WTC11 (cell line): Measurements from ENCODE around the gene IL17RC. TPM values are rescaled to one million over a fixed set of nuclear protein-coding genes. Genes with fewer than 3 reads are reported as not detected.
A peak's percentile ranks its signal among the peaks of the same experiment; 100 is the strongest.

Experiments
- CREB1 ChIP-seq: sonication (generic); formaldehyde crosslinking; IDR thresholded peaks from 2 replicates; pipeline ENCODE4 v1.8.0; 2023; ENCODE audit warnings: mild to moderate bottlenecking, missing genetic modification reagents
- ETV6 ChIP-seq: sonication (generic); formaldehyde crosslinking; IDR thresholded peaks from 2 replicates; pipeline ENCODE4 v1.8.1; 2022; ENCODE audit warnings: mild to moderate bottlenecking, missing genetic modification reagents
- FOXP1 ChIP-seq: sonication (generic); formaldehyde crosslinking; IDR thresholded peaks from 2 replicates; pipeline ENCODE4 v1.8.0; 2022; ENCODE audit warnings: missing genetic modification reagents, mild to moderate bottlenecking, moderate library complexity, borderline replicate concordance
- HMGA2 ChIP-seq: fragments of 250-450 bp; sonication (Bioruptor Pico); IDR thresholded peaks from 2 replicates; pipeline ENCODE4 v1.4.0; 2021; ENCODE audit warnings: mild to moderate bottlenecking, moderate library complexity
- JUN ChIP-seq: sonication (generic); formaldehyde crosslinking; IDR thresholded peaks from 2 replicates; pipeline ENCODE4 v1.8.0; 2023; ENCODE audit warnings: mild to moderate bottlenecking, missing genetic modification reagents
- KAT7 ChIP-seq: sonication (generic); formaldehyde crosslinking; IDR thresholded peaks from 2 replicates; pipeline ENCODE4 v1.8.1; 2023; ENCODE audit warnings: missing genetic modification reagents, mild to moderate bottlenecking, borderline replicate concordance
- MXD4 ChIP-seq: fragments of 250-450 bp; sonication (Bioruptor Pico); IDR thresholded peaks from 2 replicates; pipeline ENCODE4 v1.8.0; 2021; ENCODE audit warnings: mild to moderate bottlenecking, moderate library complexity, borderline replicate concordance
- NR3C1 ChIP-seq: sonication (generic); formaldehyde crosslinking; conservative IDR thresholded peaks from 2 replicates; pipeline ENCODE4 v1.8.1; 2023; ENCODE audit warnings: low read depth, mild to moderate bottlenecking, missing genetic modification reagents
- RELA ChIP-seq: sonication (generic); formaldehyde crosslinking; IDR thresholded peaks from 2 replicates; pipeline ENCODE4 v1.8.1; 2022; ENCODE audit warnings: missing genetic modification reagents, mild to moderate bottlenecking, borderline replicate concordance
- RORB ChIP-seq: fragments of 250-450 bp; sonication (Bioruptor Pico); IDR thresholded peaks from 2 replicates; pipeline ENCODE4 v1.9.0; 2021; ENCODE audit warnings: mild to moderate bottlenecking
- SP1 ChIP-seq: sonication (generic); formaldehyde crosslinking; conservative IDR thresholded peaks from 2 replicates; pipeline ENCODE4 v1.8.1; 2022; ENCODE audit warnings: missing genetic modification reagents
- TEAD1 ChIP-seq: sonication (generic); formaldehyde crosslinking; IDR thresholded peaks from 2 replicates; pipeline ENCODE4 v1.8.0; 2022; ENCODE audit warnings: mild to moderate bottlenecking, missing genetic modification reagents
- ZBTB21 ChIP-seq: sonication (generic); formaldehyde crosslinking; IDR thresholded peaks from 2 replicates; pipeline ENCODE4 v1.8.1; 2023; ENCODE audit warnings: mild to moderate bottlenecking, missing genetic modification reagents, borderline replicate concordance
- ZNF423 ChIP-seq: fragments of 250-450 bp; sonication (Bioruptor Pico); IDR thresholded peaks from 2 replicates; pipeline ENCODE4 v2.1.2; 2022; ENCODE audit warnings: mild to moderate bottlenecking, moderate library complexity
- ZNF671 ChIP-seq: fragments of 250-450 bp; sonication (Bioruptor Pico); IDR thresholded peaks from 2 replicates; pipeline ENCODE4 v1.8.0; 2021; ENCODE audit warnings: mild to moderate bottlenecking
- total RNA-seq: library from RNA; stranded (reverse); gene quantifications from 3 replicates; pipeline ENCODE4 v1.2.3, GENCODE V29; 2021
- TF ChIP-seq, protein P1 (sequence below): fragments of 250-450 bp; sonication (Bioruptor Pico); conservative IDR thresholded peaks from 2 replicates; pipeline ENCODE4 v1.9.0; 2021; ENCODE audit warnings: mild to moderate bottlenecking
- TF ChIP-seq, protein P2 (sequence below): fragments of 250-450 bp; sonication (Bioruptor Pico); IDR thresholded peaks from 2 replicates; pipeline ENCODE4 v1.9.0; 2021; ENCODE audit warnings: mild to moderate bottlenecking
- TF ChIP-seq, protein P3 (sequence below): sonication (generic); formaldehyde crosslinking; IDR thresholded peaks from 2 replicates; pipeline ENCODE4 v1.8.1; 2023; ENCODE audit warnings: mild to moderate bottlenecking, missing genetic modification reagents, moderate library complexity
- TF ChIP-seq, protein P4 (sequence below): sonication (generic); formaldehyde crosslinking; conservative IDR thresholded peaks from 2 replicates; pipeline ENCODE4 v1.8.1; 2023; ENCODE audit warnings: mild to moderate bottlenecking, low read depth, missing genetic modification reagents, moderate library complexity
- TF ChIP-seq, protein P5 (sequence below): sonication (generic); formaldehyde crosslinking; IDR thresholded peaks from 2 replicates; pipeline ENCODE4 v1.8.0; 2022; ENCODE audit warnings: mild to moderate bottlenecking, missing genetic modification reagents
- TF ChIP-seq, protein P6 (sequence below): sonication (generic); formaldehyde crosslinking; IDR thresholded peaks from 2 replicates; pipeline ENCODE4 v1.8.1; 2022; ENCODE audit warnings: mild to moderate bottlenecking, missing genetic modification reagents, moderate library complexity, borderline replicate concordance
- TF ChIP-seq, protein P7 (sequence below): fragments of 250-450 bp; sonication (Bioruptor Pico); IDR thresholded peaks from 2 replicates; pipeline ENCODE4 v1.8.0; 2021; ENCODE audit warnings: mild to moderate bottlenecking
- TF ChIP-seq, protein P8 (sequence below): sonication (generic); formaldehyde crosslinking; IDR thresholded peaks from 2 replicates; pipeline ENCODE4 v1.8.1; 2023; ENCODE audit warnings: mild to moderate bottlenecking, missing genetic modification reagents, moderate library complexity
- TF ChIP-seq, protein P9 (sequence below): sonication (generic); formaldehyde crosslinking; IDR thresholded peaks from 2 replicates; pipeline ENCODE4 v1.8.1; 2023; ENCODE audit warnings: mild to moderate bottlenecking, missing genetic modification reagents

The IL17RC gene
- total RNA-seq, 1 experiment from 2014 or later = 10.1 TPM

DNA sequence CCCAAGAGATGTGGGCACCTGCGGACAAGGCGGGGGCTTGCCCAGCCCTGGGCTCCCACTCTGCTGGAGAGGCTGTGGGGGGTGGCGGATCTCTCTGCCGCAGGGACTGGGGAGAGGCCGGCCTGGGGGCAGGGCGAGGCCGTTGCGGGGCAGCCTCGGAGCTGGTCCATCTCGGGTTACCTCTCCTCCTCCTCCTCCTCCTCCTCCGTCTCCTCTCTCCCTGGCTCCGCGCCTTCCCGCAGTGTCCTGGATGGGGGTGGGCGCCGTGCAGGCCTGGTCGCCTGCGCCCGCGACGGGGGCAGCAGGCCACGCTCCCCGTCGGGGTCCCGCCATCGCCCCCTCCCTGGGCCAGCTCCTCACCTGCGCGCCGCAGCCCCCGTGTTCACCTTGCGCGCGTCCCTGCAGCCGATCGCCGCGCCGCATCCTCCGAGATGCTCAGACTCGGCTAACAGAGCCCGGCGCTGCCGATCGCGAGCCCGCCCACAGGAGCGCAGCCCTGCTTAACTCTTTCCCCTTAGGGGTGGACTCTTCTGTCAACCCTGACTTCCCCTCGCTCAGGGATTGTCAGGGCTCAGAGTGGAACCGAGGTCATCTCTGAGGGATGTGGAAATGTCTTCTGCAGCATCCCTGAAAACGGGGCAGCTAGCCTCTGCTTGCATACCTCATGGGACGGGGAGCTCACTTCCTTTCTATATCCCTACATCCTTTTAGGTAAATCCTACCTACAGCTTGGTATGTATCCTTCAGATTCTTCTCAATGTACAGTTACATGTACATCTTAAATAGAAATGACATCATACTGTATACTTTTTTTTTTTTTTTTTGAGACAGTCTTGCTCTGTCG, 35.3 kb downstream of the IL17RC start, which contains the start of gene PRRT3 (continued):
- TF ChIP-seq, protein P1, sequence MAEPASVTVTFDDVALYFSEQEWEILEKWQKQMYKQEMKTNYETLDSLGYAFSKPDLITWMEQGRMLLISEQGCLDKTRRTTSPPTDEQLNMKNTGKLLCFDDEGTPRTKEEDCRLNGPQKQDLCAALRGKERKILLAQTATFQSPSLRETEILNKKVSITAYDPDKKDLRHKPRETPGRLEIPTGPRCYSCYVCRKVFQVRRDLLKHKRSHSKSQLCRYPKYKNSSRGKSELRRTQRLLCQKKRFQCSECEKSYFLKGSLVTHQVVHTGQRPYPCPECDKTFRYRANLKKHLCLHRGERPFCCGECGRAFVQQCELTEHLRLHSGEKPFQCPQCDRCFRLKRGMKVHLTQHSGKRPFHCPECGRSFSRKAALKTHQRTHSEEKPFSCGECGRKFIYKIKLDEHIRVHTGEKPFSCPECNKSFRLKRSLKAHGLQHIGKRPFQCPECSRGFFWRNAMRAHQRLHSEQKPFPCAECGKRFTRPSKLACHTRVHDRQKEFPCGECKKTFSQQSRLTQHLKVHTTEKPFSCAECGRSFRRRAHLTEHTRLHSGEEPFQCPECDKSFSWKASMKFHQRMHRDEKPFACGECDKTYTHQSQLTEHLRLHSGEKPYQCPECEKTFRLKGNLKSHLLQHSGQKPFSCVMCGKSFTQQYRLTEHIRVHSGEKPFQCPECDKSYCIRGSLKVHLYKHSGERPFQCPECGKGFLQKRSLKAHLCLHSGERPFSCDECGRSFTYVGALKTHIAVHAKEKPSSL (CRISPR knock-in tag) = no peak
- TF ChIP-seq ZBTB21 (CRISPR knock-in tag) (no peak), NR3C1 (CRISPR knock-in tag) (no peak), SP1 (CRISPR knock-in tag) (peak; percentile 72), JUN (CRISPR knock-in tag) (0 out of 2 replicates have a peak, but pooled peaks have one; percentile 63), FOXP1 (CRISPR knock-in tag) (peak; percentile 91), ETV6 (CRISPR knock-in tag) (no peak; the same call in 1 of the 2 replicates), HMGA2 (CRISPR knock-in tag) (no peak), ZNF671 (no peak), RORB (CRISPR knock-in tag) (no peak), MXD4 (CRISPR knock-in tag) (no peak), KAT7 (CRISPR knock-in tag) (0 out of 2 replicates have a peak, but pooled peaks have one; percentile 66), CREB1 (CRISPR knock-in tag) (no peak; the same call in 1 of the 2 replicates), TEAD1 (peak; percentile 83), RELA (CRISPR knock-in tag) (peak; percentile 62; the same call in 1 of the 2 replicates), ZNF423 (0 out of 2 replicates have a peak, but pooled peaks have one; percentile 7)
- TF ChIP-seq, protein P2, sequence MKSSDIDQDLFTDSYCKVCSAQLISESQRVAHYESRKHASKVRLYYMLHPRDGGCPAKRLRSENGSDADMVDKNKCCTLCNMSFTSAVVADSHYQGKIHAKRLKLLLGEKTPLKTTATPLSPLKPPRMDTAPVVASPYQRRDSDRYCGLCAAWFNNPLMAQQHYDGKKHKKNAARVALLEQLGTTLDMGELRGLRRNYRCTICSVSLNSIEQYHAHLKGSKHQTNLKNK (CRISPR knock-in tag) = no peak
- TF ChIP-seq, protein P3, sequence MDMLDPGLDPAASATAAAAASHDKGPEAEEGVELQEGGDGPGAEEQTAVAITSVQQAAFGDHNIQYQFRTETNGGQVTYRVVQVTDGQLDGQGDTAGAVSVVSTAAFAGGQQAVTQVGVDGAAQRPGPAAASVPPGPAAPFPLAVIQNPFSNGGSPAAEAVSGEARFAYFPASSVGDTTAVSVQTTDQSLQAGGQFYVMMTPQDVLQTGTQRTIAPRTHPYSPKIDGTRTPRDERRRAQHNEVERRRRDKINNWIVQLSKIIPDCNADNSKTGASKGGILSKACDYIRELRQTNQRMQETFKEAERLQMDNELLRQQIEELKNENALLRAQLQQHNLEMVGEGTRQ (CRISPR knock-in tag) = no peak; the same call in 1 of the 2 replicates
- TF ChIP-seq, protein P4, sequence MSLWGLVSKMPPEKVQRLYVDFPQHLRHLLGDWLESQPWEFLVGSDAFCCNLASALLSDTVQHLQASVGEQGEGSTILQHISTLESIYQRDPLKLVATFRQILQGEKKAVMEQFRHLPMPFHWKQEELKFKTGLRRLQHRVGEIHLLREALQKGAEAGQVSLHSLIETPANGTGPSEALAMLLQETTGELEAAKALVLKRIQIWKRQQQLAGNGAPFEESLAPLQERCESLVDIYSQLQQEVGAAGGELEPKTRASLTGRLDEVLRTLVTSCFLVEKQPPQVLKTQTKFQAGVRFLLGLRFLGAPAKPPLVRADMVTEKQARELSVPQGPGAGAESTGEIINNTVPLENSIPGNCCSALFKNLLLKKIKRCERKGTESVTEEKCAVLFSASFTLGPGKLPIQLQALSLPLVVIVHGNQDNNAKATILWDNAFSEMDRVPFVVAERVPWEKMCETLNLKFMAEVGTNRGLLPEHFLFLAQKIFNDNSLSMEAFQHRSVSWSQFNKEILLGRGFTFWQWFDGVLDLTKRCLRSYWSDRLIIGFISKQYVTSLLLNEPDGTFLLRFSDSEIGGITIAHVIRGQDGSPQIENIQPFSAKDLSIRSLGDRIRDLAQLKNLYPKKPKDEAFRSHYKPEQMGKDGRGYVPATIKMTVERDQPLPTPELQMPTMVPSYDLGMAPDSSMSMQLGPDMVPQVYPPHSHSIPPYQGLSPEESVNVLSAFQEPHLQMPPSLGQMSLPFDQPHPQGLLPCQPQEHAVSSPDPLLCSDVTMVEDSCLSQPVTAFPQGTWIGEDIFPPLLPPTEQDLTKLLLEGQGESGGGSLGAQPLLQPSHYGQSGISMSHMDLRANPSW (CRISPR knock-in tag) = no peak
- TF ChIP-seq, protein P5, sequence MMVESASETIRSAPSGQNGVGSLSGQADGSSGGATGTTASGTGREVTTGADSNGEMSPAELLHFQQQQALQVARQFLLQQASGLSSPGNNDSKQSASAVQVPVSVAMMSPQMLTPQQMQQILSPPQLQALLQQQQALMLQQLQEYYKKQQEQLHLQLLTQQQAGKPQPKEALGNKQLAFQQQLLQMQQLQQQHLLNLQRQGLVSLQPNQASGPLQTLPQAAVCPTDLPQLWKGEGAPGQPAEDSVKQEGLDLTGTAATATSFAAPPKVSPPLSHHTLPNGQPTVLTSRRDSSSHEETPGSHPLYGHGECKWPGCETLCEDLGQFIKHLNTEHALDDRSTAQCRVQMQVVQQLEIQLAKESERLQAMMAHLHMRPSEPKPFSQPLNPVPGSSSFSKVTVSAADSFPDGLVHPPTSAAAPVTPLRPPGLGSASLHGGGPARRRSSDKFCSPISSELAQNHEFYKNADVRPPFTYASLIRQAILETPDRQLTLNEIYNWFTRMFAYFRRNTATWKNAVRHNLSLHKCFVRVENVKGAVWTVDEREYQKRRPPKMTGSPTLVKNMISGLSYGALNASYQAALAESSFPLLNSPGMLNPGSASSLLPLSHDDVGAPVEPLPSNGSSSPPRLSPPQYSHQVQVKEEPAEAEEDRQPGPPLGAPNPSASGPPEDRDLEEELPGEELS (CRISPR knock-in tag) = peak; percentile 41; the same call in 1 of the 2 replicates
- TF ChIP-seq, protein P6, sequence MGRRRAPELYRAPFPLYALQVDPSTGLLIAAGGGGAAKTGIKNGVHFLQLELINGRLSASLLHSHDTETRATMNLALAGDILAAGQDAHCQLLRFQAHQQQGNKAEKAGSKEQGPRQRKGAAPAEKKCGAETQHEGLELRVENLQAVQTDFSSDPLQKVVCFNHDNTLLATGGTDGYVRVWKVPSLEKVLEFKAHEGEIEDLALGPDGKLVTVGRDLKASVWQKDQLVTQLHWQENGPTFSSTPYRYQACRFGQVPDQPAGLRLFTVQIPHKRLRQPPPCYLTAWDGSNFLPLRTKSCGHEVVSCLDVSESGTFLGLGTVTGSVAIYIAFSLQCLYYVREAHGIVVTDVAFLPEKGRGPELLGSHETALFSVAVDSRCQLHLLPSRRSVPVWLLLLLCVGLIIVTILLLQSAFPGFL (CRISPR knock-in tag) = no peak
- TF ChIP-seq, protein P7, sequence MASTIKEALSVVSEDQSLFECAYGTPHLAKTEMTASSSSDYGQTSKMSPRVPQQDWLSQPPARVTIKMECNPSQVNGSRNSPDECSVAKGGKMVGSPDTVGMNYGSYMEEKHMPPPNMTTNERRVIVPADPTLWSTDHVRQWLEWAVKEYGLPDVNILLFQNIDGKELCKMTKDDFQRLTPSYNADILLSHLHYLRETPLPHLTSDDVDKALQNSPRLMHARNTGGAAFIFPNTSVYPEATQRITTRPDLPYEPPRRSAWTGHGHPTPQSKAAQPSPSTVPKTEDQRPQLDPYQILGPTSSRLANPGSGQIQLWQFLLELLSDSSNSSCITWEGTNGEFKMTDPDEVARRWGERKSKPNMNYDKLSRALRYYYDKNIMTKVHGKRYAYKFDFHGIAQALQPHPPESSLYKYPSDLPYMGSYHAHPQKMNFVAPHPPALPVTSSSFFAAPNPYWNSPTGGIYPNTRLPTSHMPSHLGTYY (CRISPR knock-in tag) = no peak
- TF ChIP-seq, protein P8, sequence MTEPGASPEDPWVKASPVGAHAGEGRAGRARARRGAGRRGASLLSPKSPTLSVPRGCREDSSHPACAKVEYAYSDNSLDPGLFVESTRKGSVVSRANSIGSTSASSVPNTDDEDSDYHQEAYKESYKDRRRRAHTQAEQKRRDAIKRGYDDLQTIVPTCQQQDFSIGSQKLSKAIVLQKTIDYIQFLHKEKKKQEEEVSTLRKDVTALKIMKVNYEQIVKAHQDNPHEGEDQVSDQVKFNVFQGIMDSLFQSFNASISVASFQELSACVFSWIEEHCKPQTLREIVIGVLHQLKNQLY (CRISPR knock-in tag) = no peak
- TF ChIP-seq, protein P9, sequence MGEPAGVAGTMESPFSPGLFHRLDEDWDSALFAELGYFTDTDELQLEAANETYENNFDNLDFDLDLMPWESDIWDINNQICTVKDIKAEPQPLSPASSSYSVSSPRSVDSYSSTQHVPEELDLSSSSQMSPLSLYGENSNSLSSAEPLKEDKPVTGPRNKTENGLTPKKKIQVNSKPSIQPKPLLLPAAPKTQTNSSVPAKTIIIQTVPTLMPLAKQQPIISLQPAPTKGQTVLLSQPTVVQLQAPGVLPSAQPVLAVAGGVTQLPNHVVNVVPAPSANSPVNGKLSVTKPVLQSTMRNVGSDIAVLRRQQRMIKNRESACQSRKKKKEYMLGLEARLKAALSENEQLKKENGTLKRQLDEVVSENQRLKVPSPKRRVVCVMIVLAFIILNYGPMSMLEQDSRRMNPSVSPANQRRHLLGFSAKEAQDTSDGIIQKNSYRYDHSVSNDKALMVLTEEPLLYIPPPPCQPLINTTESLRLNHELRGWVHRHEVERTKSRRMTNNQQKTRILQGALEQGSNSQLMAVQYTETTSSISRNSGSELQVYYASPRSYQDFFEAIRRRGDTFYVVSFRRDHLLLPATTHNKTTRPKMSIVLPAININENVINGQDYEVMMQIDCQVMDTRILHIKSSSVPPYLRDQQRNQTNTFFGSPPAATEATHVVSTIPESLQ = no peak
